Mesodermal cell (in vitro differentiated cells): ENCODE data around the gene AGTRAP.
A peak's percentile ranks its signal among the peaks of the same experiment; 100 is the strongest.

ENCODE experiments used
- H3K27ac ChIP-seq: 2 replicates; pipeline ENCODE4 v1.7.0; 2013; ENCODE audit warnings: mild to moderate bottlenecking, low read depth, low read length, moderate library complexity; ENCODE audit not compliant: severe bottlenecking
- H3K36me3 ChIP-seq: 2 replicates; pipeline ENCODE4 v1.7.1; 2013; ENCODE audit warnings: mild to moderate bottlenecking, low read length, moderate library complexity; ENCODE audit not compliant: control insufficient read depth, insufficient read depth
- H3K4me1 ChIP-seq: one replicate; pipeline ENCODE4 v1.7.1; 2013; ENCODE audit warnings: mild to moderate bottlenecking, low read length; ENCODE audit not compliant: insufficient read depth, control insufficient read depth, poor library complexity, severe bottlenecking
- H3K4me3 ChIP-seq: 2 replicates; pipeline ENCODE4 v1.7.0; 2013; ENCODE audit warnings: low read length, control low read depth, mild to moderate bottlenecking; ENCODE audit not compliant: insufficient read depth, poor library complexity, severe bottlenecking; ENCODE audit errors: extremely low read depth
- H3K9me3 ChIP-seq: 2 replicates; pipeline ENCODE4 v1.7.1; 2013; ENCODE audit warnings: mild to moderate bottlenecking, low read length, moderate library complexity; ENCODE audit not compliant: control insufficient read depth
- WGBS, 2 experiments: methylation state at CpG; one replicate each; pipeline ENCODE4 v1.1.5; 2013; ENCODE audit warnings: missing lambda C conversion rate in 2 of 2; ENCODE audit not compliant: insufficient coverage in 2 of 2; 5-methylcytosine and 5-hydroxymethylcytosine counted together

AGTRAP gene

DNA sequence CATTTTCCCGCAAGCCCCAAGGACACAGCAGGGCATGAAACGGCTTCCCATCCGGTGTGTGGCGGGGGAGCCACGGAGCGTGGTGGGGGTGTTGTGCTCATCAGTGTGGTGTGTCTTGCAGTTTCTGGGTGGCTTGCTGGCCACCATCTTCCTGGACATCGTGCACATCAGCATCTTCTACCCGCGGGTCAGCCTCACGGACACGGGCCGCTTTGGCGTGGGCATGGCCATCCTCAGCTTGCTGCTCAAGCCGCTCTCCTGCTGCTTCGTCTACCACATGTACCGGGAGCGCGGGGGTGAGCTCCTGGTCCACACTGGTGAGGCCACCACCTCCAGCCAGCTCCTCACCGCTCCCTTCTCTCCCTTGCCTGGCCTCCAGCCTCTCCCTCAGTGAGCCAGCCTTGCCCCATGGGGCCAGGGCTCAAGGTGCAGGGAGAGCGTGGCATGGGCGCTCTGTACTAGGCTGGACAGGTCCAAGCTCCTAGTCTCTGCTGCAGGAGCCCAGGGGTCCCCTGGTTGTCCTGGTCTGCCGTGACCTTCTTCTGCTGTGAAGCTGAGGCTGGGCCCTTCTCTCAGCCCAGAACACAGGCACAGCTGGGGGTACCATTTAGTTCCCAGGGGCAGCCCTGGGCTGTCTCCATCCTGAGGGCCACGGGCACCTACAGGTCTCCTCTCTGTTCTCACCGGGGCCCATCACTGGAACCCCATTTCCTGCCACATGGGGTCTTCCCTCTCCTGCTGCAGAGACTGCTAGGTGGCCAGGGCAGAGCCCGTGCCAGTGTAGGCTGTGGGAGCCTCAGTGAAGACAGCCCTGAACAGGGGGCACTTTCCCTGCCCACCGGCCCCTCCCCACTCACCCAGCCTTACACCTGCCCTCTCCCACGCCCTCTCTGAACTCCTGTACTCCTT, 12.6 kb downstream of the AGTRAP start:
- Histone ChIP-seq H3K4me1 (peaks cover 10% of the 10 kb centered on the region), H3K4me3 (no peak overlapping the region), H3K27ac (no peak overlapping the region), H3K9me3 (no peaks in the 10 kb centered on the region), H3K36me3 (peaks cover 21% of the 10 kb centered on the region)
- 94 to 98% methylated on average over 23 to 26 of the region's 27 CpGs for WGBS, 2 experiments

DNA sequence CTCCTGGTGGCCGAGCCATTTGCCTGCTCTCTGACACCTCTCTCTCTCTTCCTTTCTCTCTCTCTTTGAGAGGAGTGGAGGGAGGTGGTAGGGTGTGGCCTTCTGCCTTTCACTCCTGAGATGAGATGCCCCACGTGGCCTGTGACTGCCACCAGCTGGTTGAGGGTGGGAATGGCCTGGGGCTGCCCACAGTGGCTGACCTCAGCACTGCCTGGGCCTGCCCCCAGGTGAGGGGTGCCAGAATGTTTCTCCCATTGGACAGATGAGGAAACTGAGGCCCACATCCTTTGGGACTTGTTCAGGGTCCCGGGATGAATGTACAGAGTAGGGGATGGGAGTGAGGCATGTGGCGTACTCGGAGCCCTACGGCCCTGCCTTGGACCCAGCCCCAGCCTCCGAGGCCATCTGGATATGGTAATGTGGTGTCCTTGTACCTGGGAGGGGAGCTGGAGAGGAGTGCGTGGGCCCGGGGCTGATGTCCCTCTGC, 13.3 kb downstream of the AGTRAP start:
- 91 to 100% methylated on average over 7 of the region's 9 CpGs for WGBS, 2 experiments
- H3K27ac ChIP-seq, result no peak overlapping the region
- peaks cover 16% of the 10 kb centered on the region for H3K4me1 ChIP-seq
- H3K36me3 ChIP-seq, result peaks cover 21% of the 10 kb centered on the region
- no peaks in the 10 kb centered on the region for H3K9me3 ChIP-seq
- H3K4me3 ChIP-seq, result no peak overlapping the region

DNA sequence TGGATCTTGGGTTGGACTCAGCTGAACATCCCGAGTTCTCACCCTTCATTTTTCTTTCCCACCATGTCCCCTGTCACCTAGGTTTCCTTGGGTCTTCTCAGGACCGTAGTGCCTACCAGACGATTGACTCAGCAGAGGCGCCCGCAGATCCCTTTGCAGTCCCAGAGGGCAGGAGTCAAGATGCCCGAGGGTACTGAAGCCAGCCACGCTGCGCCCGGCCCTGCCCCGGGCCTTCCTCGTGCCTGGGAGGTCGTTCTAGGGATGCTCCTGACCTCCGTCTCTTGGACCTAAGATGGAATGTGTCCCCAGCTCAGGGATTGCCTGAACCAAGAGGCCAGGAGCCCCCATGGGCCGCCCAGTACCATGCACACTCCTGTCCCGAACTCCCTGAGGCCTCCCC, 14.1 kb downstream of the AGTRAP start:
- WGBS, 2 experiments, result 91 to 96% methylated on average over 14 to 15 of the region's 15 CpGs
- Histone ChIP-seq H3K27ac (no peak overlapping the region), H3K36me3 (peaks cover 21% of the 10 kb centered on the region)

DNA sequence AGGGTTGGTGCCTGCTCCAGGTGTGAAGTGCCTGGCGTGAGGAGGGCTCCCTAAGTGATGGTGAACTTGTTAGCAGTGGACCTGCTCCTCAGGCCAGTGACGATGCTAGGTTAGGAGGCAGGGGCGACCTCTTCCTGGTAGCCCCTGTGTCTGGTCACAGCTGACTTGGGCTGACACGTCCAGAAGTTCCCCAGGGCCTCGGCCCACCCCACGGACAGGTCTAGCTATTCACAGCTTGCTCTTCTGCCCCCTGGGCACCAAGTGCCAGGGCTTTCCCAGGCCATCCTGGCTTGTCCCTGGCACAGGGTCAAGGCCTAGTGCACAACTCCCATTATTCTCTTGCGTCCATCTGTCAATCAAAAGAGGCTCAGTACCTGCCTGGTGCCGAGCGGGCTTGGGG, 15.2 kb downstream of the AGTRAP start:
- Histone ChIP-seq H3K27ac (no peak overlapping the region), H3K4me1 (peaks cover 16% of the 10 kb centered on the region), H3K4me3 (no peak overlapping the region), H3K9me3 (no peaks in the 10 kb centered on the region), H3K36me3 (peaks cover 18% of the 10 kb centered on the region)
- 95 to 97% methylated on average over 9 of the region's 9 CpGs for WGBS, 2 experiments

More for the DNA sequence above, 14.1 kb downstream of the AGTRAP start:
- no peaks in the 10 kb centered on the region for H3K9me3 ChIP-seq
- peaks cover 16% of the 10 kb centered on the region for H3K4me1 ChIP-seq
- no peak overlapping the region for H3K4me3 ChIP-seq

DNA sequence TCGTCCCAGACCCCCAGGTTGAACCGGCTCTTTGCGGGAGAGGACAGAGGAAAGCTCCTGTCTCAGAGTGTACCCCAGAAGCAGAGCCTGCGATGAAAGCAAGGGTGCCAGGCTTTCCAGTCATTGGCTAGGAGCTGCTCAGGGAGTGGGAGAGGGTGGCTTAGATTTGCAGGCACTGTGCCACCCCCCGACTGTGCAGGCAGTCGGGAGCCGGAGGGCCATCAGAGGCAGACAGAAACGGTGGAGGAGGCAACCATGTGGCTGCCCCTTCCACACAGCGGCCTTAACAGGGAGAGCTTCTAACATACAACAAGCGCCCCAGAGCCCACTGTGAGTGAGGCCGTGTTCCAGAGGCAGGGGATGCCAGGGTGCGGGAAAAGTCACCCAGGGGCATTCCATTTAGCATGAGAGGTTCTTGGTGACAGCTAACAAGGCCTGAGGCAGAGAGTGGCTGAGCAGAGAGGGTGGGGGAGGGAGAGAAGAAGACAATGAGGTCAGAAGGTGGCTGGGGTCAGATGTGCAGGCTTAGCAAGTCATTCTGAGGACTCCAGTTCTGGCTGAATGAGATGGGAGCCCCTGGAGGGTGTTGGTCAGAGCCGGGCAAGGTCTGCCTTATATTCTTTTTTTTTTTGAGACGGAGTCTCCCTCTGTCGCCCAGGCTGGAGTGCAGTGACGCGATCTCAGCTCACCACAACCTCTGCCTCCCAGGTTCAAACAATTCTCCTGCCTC, 16.6 kb downstream of the AGTRAP start:
- peaks cover 16% of the 10 kb centered on the region for H3K4me1 ChIP-seq
- peaks cover 12% of the 10 kb centered on the region for H3K36me3 ChIP-seq
- H3K9me3 ChIP-seq, result no peaks in the 10 kb centered on the region
- WGBS, 2 experiments, result 75 to 77% methylated on average over 11 of the region's 17 CpGs
- no peak overlapping the region for H3K4me3 ChIP-seq
- peak overlapping the region; percentile 29 for H3K27ac ChIP-seq

DNA sequence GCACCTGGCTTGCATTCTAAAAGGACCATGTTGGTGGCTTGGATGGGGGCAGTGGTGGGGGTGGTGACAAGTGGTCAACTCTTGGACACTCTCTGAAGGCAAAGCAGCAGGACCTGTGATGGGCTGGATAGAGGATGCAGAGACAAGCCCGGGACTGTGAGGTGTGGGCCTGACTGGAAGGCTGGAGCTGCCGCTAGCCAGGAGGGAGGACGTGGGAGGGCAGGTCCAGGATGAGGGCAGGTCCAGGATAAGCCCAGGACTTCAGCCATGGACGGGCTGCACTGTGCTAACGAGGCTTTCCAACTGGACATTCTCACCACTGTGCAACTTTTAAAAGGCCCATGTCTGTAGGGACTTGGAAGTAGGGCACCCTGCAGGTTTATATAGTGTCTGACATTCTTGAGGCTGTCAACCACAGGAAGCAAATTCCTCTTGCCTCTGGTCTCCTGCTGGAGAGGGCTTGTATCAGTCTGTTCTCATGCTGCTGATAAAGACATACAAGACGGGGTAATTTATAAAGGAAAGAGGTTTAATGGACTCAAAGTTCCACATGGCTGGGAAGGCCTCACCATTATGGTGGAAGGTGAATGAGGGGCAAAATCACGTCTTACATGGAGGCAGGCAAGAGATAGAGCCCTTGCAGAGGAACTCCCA, 17.7 kb downstream of the AGTRAP start:
- Histone ChIP-seq H3K4me3 (no peak overlapping the region), H3K27ac (peak overlapping the region; percentile 23), H3K9me3 (no peaks in the 10 kb centered on the region), H3K4me1 (peaks cover 16% of the 10 kb centered on the region), H3K36me3 (peaks cover 12% of the 10 kb centered on the region)
- WGBS, 2 experiments, result 83% methylated on average over 7 of the region's 7 CpGs

DNA sequence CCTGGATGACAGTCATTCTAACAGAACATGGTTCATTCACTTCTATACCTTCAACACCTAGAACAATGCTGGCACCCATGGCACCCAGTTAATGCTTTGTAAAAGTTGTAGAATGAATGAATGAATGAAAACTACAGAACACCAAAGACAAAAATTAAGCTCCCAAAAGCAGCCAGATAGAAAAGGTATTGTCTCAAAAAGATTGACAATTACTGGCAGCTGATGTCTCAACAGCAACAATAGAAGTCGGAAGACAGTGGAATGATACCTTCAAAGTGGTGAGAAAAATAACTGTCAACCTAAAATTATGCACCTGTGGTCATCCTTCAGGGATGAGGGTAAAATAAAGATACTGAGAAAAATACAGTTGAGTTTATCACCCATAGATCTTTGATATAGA, 21.1 kb downstream of the AGTRAP start:
- Histone ChIP-seq H3K4me3 (no peak overlapping the region), H3K4me1 (peaks cover 16% of the 10 kb centered on the region), H3K9me3 (no peaks in the 10 kb centered on the region), H3K27ac (no peak overlapping the region), H3K36me3 (no peaks in the 10 kb centered on the region)
- WGBS, 2 experiments, result 83 to 100% methylated on average over 1 of the region's 1 CpG

DNA sequence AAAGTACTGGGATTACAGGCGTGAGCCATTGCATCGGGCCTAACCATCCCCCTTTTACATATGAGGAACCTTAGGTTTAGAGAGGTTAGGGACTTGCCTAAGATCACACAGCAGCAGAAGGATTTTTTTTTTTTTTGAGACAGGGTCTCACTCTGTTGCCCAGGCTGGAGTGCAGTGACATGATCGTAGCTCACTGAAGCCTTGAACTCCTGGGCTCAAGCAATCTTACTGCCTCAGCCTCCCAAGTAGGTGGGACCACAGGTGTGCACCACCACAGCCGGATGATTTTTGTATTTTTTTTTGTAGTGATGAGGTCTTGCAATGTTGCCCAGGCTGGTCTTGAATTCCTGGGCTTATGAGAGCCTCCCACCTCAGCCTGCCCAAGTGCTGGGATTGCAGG, 23.9 kb downstream of the AGTRAP start:
- Histone ChIP-seq H3K36me3 (no peaks in the 10 kb centered on the region), H3K27ac (no peak overlapping the region), H3K9me3 (no peaks in the 10 kb centered on the region), H3K4me3 (no peak overlapping the region), H3K4me1 (no peaks in the 10 kb centered on the region)
- WGBS, 2 experiments, result 91 to 100% methylated on average over 1 to 3 of the region's 4 CpGs

DNA sequence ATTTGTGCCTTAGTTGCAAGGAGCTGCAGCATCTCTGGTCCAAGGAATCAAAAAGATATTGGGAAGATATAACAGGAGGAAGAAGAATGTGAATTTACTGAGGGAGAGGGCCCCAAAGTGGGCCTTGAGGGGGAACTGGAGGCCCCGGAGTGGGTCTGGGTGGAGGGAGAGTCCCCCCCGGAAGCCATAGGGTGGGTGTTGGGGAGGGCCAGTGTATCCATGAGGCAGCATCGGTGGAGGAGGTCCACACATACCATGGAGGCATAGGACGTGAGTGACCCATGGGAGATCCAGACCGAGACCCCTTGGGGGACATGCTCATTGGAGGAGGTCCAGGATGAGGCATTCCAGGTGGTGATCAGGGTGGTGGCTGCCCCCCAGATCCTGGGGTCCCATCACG, 25.3 kb downstream of the AGTRAP start:
- WGBS, 2 experiments, result 85 to 86% methylated on average over 4 to 6 of the region's 6 CpGs
- Histone ChIP-seq H3K27ac (no peak overlapping the region), H3K4me3 (no peak overlapping the region), H3K9me3 (no peaks in the 10 kb centered on the region), H3K36me3 (no peaks in the 10 kb centered on the region), H3K4me1 (no peaks in the 10 kb centered on the region)

DNA sequence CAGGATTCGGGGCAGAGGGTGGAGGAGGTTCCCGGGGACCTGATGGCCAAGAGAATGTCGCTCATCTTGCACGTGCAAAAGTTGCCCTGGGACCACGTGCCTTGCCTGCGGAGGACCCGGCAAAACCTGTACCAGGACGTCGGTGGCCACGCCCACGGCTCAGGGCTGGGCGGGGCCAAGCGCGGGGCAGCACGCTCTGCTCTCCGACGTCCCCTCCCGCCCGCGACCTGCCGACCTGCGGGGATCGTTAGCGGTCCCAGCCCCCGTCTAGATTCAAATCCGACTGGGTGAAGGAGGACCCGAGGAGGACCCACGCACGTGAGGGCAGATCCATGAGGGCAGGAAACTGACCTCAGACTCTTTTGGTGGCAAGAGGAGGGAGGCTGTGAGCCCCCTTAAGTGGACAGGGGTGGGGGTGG, 26.1 kb downstream of the AGTRAP start, which contains the start of gene C1orf167:
C1orf167 (plus strand) TSS at position 206 of the 419 bp plus-strand sequence. CDS start 2,208 bp downstream, outside the sequence.
- 7 to 10% methylated on average over 25 to 27 of the region's 29 CpGs for whole genome bisulfite sequencing, 2 experiments
- H3K9me3 ChIP-seq, result no peaks in the 10 kb centered on the region
- no peaks in the 10 kb centered on the region for H3K4me1 ChIP-seq
- H3K4me3 ChIP-seq, result peak within 1 kb of the TSS; percentile 3
- H3K27ac ChIP-seq, result no peak within 1 kb of the TSS
- H3K36me3 ChIP-seq, result no peaks in the 10 kb centered on the region
